Activated CD8-positive, alpha-beta memory T cell treated with anti-CD3 and anti-CD28 coated beads for 24 hours (primary cell): ENCODE measurements around the gene ACSBG1.

Experiments
- DNase-seq: peaks from one replicate; pipeline ENCODE4 v3.0.0-alpha.2; 2020

The ACSBG1 gene

DNA sequence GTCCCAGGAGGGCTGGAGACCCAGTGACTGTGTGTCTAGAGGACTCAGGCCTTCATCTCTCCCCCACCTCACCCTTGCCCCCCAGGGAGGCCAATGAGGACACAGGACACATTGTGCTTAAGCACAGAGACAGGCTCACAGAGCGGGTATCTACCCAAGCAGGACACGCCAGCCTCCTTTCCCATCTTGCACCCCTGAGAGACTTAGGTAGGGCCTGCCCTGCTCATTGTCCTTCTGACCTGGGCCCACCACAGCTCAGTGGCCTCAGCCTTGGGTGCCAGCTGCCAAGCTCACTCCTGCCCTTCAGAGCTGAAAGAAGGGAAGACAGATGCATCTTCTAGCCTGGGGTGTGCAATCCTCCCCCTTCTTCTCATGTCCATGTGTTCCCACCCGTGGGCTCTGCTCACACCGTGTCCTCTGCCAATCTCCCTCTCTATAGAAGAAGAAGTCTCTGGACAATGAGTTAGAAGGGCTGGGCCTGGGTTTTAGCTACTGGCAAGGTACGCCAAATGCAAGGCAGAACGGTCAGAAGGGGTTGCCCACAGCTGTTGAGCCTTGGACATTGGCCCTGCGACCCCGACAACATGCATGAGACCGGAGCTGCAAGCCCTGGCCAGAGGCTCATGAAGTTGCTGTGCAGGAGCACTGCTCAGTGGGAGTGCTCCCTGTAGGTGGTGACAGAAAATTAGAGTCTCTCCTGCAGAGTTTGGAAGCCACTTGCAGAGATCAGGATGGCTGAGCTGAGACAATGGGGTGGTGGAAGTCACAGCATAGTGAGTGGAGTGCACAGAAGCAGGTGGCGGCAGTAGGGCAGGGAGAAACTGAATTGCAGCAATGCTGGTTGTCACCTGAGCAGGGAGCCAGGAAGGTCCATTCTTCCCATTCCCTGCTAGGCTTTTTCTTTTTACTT lies 32.8 kb downstream of the ACSBG1 start:
- peak; percentile 37 for DNase-seq

DNA sequence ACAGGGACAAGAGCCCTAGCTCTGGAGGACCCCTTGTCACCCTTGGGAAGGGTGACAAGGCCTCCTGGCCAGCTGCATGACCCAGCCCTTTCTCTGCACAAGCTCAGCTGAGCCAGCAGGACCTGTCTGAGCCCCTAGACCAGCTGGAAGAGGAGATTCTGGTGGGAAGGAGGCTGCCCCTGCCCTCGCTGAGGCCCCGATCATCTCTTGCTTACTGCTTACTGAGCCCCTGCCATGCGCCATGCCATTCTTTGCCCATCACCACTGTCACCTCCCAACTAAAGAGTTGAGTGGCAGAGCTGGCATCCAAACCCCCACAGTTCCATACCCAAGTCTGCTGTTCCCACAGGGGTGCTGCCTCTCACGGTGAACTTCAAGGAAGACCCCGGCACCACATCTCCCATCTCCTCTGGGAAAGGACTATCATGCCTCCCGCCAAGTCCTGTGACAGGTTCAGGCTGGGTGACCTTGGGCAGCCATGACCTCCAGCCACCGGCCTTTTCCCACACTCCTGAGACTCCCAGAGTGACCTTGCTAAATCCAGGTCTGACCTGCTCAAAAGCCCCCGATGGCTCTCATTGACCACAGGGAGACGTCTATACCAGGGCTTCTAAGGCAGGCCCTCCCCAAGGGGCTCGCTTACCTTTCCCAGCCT lies 34.0 kb downstream of the ACSBG1 start:
- no peak for DNase-seq

GRCh38 chr15:78197632-78198031 lies 36.7 kb downstream of the ACSBG1 start:
- DNase-seq, result no peak

- peak; percentile 77 for DNase-seq
Measured at GRCh38 chr15:78195735-78196201, 38.6 kb downstream of the ACSBG1 start.

DNA sequence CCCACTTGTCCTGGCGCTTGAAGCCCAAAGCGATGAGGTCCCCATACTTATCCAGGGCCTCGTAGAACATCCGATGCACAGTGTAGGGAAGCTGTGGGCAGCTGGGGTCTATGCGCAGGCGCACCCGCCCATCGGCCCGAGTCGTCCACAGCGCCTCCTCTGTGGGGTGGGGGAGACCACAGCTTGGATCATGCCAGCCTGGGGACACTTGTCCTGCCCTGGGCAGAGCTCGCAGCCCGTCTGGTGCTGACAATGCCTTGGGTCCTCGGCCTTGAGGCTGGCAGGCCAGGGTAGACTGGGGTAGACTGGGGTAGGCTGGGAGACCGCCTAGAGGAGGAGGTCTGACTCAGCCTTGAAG lies 39.8 kb downstream of the ACSBG1 start:
- no peak for DNase-seq

- DNase-seq, result no peak
Measured at GRCh38 chr15:78193731-78194567, 40.4 kb downstream of the ACSBG1 start.

- no peak for DNase-seq
Measured at GRCh38 chr15:78192826-78193594, 41.4 kb downstream of the ACSBG1 start.

DNA sequence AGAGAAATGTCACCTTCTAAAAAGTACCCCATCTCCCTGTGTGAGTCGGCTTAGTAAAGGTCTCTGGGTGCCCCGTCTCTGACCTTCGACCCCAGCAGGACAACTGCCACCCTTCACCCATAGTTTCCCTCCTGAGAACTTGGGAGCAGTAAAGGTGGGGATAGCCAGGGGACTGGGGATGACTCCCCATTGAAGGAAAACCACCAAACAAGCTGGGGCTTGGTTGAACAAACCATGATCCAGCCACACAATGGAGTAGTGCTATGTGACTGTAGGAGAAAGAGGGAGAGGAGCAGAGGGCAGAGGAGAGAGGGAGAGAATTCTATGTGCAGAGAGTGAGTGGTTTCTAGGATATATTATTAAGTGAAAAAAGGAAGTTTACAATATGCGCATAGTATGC lies 51.5 kb downstream of the ACSBG1 start:
- peak; percentile 15 for DNase-seq

DNA sequence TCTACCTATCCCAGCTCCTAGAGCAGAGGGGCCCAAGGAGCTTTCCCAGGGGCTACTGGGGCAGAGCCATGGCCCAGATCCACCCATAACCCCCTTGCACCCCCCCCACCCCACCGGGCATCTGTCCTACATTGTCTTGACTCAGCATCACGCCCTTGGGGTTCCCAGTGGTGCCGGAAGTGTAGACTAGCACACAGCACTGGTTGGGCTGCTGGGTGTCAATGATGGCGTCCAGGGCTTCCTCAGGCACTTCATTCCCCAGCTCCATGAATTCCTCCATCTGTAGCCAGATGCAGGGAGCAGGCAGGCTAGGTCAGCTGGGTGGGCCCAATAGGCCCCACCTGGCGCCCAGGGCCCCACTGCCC lies 52.0 kb downstream of the ACSBG1 start:
- DNase-seq, result peak; percentile 11

GRCh38 chr15:78179906-78180305 lies 54.5 kb downstream of the ACSBG1 start:
- DNase-seq, result no peak

DNA sequence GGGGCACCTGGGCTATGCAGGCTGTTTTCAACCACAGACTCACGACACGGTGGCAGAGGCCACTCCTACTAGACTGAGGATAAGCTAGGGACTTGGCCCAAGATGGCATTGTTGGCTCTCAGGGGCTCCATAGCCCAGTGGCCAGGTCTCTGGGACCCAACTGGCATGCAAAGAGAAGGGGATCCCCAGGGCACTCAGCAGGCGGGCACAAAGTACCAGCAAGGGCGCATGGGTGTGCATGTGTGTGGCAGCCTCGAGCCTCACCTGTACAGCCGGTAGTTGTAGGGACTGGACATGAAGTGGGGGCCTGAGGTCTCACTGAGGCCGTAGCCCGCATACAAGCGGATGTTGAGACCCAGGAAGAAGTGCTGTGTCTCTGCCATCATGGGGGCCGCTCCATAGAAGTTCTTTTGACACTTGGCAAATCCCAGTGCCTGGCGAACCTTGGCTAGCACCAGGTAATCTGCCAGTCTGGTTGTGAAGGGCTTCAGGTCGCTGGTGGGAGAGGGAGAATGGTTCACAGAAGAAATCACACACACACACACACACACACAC lies 55.0 kb downstream of the ACSBG1 start:
- no peak for DNase-seq

GRCh38 chr15:78178064-78178463 lies 56.3 kb downstream of the ACSBG1 start:
- no peak for DNase-seq

GRCh38 chr15:78177447-78177873 lies 56.9 kb downstream of the ACSBG1 start:
- no peak for DNase-seq

DNA sequence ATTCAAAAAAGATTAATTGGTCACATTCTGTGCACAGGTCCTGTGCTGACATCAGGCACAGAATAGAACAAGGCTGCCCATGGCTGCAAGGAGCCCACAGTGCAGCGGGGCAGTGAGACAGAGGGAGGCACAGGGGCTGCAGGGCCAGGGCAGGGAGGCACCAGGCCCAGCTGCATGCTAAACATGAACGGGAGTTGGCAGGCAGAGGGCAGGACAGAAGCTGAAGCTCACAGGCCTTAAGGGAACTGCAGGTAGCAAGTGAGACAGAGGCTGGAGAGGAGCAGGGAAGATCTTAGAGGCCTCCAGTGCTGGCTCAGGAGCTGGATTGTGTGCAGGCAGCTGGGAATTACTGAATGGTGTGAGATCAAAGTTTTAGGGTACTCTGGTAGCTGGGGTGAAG lies 59.0 kb downstream of the ACSBG1 start:
- DNase-seq, result no peak

DNA sequence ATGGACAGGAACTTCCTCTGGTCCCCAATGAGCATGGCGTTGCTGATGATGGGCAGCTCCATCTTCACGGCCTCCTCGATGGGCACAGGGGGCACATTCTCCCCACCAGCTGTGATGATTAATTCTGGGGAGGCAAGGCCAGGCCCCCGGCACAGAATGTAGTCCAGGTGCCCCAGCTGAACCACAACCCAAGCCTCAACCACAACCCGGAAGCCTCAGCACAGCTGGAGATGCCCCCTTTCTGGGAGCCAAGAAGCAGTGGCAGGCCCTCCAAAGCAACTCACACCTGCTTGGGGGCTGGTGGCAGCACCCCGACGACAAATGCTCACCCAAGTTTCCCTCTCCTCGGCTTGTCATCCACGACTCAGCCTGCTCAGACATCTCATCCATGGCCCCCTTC lies 60.0 kb downstream of the ACSBG1 start:
- no peak for DNase-seq

- DNase-seq, result no peak
Measured at GRCh38 chr15:78171864-78172472, 62.4 kb downstream of the ACSBG1 start.

- no peak for DNase-seq
Measured at GRCh38 chr15:78170848-78171773, 63.3 kb downstream of the ACSBG1 start.

- no peak for DNase-seq
Measured at GRCh38 chr15:78168608-78169007, 65.8 kb downstream of the ACSBG1 start.

- no peak for DNase-seq
Measured at GRCh38 chr15:78167227-78167888, 67.0 kb downstream of the ACSBG1 start.

DNA sequence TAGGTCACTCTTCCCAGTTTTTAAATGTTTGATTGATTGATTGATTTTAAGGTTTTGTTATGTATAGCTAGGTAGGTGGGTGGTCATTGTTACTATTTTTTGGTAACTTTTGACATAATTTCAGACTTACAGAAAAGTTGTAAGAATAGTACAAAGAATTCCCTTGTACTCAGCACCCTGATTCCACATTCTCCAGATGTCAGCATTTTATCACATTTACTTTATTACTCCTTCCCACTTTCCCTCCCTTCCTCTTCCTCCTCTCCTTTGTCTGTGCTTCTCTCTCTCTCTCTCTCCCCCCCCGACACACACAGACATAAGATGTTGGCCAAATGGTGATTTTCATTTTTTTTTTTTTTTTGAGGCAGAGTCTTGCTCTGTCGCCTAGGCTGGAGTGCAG lies 70.4 kb downstream of the ACSBG1 start:
- no peak for DNase-seq
